GM08714 (cell line): Measurements from ENCODE around the gene SWI5.

Experiments
- H3K4me3 ChIP-seq: fragments of 200-500 bp; sonication (Bioruptor generic); 2 replicates; pipeline ENCODE4 v1.5.1; 2014; ENCODE audit warnings: mild to moderate bottlenecking, low read length, inconsistent platforms
- ZNF274 ChIP-seq: IDR thresholded peaks from 2 replicates; pipeline ENCODE4 v1.6.1; 2012; ENCODE audit warnings: mild to moderate bottlenecking, low read depth, low read length

Gene SWI5

GRCh38 chr9:128335914-128336313 is 59.8 kb downstream of the SWI5 start:
- no peak for TF ChIP-seq ZNF274
- no peak overlapping the region for H3K4me3 ChIP-seq

DNA sequence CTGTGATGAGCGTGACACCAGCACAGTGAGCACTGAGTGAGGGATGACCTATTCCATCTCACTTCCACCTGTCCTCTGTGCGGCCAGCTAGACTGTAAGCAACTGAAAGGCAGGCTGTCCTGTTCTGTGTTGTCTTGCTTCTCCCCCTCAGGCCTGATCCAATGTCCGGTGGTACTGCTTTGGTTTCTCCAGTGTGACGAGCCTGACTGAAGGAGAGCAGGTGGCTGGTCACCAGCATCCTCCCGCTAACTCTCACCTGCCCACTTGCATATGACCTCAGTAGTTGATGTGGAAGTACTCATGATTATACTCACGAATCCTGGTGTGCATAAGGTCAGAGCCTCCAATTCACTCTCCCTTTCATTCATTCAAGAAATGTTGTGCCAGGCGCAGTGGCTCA is 61.9 kb downstream of the SWI5 start:
- TF ChIP-seq ZNF274, result no peak
- H3K4me3 ChIP-seq, result no peak overlapping the region
